IPS DF 4.7 (cell line): ENCODE results near the gene SLX4IP.

Experiments used
- DNase-seq: peaks from one replicate; pipeline ENCODE4 v3.0.0-alpha.2; 2013; ENCODE audit warnings: low spot score; ENCODE audit errors: extremely low read depth

The SLX4IP gene

GRCh38 chr20:10466325-10466724, 31.2 kb downstream of the SLX4IP start:
- no peak for DNase-seq

GRCh38 chr20:10466855-10467254, 31.8 kb downstream of the SLX4IP start:
- DNase-seq: no peak

- DNase-seq: no peak
These were observed 32.7 kb downstream of the SLX4IP start for GRCh38 chr20:10467681-10468339.

GRCh38 chr20:10468340-10468845, 33.3 kb downstream of the SLX4IP start:
- DNase-seq: no peak

- DNase-seq: no peak
These were observed 34.0 kb downstream of the SLX4IP start for GRCh38 chr20:10469056-10469455.

GRCh38 chr20:10469599-10469998, 34.5 kb downstream of the SLX4IP start:
- DNase-seq: no peak

- DNase-seq: no peak
These were observed 35.2 kb downstream of the SLX4IP start for GRCh38 chr20:10470276-10470675.

GRCh38 chr20:10472871-10473270, 37.8 kb downstream of the SLX4IP start:
- DNase-seq: no peak

GRCh38 chr20:10474606-10475184, 39.6 kb downstream of the SLX4IP start:
- DNase-seq: no peak

- no peak for DNase-seq
These were observed 40.1 kb downstream of the SLX4IP start for GRCh38 chr20:10475225-10475624.

GRCh38 chr20:10476319-10476724, 41.2 kb downstream of the SLX4IP start:
- no peak for DNase-seq

GRCh38 chr20:10478205-10478604, 43.1 kb downstream of the SLX4IP start:
- no peak for DNase-seq

GRCh38 chr20:10478930-10479329, 43.8 kb downstream of the SLX4IP start:
- DNase-seq: no peak

GRCh38 chr20:10481676-10482075, 46.6 kb downstream of the SLX4IP start:
- DNase-seq: no peak

GRCh38 chr20:10483691-10484090, 48.6 kb downstream of the SLX4IP start:
- DNase-seq: no peak

GRCh38 chr20:10487142-10488136, 52.3 kb downstream of the SLX4IP start:
- DNase-seq: no peak

- DNase-seq: no peak
These were observed 53.4 kb downstream of the SLX4IP start for GRCh38 chr20:10488534-10488933.

- DNase-seq: no peak
These were observed 54.7 kb downstream of the SLX4IP start for GRCh38 chr20:10489853-10490252.

- DNase-seq: no peak
These were observed 55.2 kb downstream of the SLX4IP start for GRCh38 chr20:10490257-10490656.

GRCh38 chr20:10490706-10491105, 55.6 kb downstream of the SLX4IP start:
- DNase-seq: no peak

GRCh38 chr20:10492065-10492464, 57.0 kb downstream of the SLX4IP start:
- no peak for DNase-seq

- DNase-seq: no peak
These were observed 57.7 kb downstream of the SLX4IP start for GRCh38 chr20:10492844-10493243.
